MCF 10A (cell line): ENCODE measurements around the gene TRDMT1. TPM values are rescaled to one million over a fixed set of nuclear protein-coding genes. Genes with fewer than 3 reads are reported as not detected.
"Not testable (repeated sequence)": the region's sequence is repeated elsewhere in the genome, so short reads cannot be mapped to it uniquely, and the experiment has no call there.

Experiments used
- BruUV-seq: library from RNA; stranded (reverse); fragments of 400-500 nt; replicated peaks from 2 replicates; lab custom pipeline; 2021; lab: Mats Ljungman, UMichigan
- CTCF ChIA-PET: fragments of 300-600 bp; sonication (Branson Sonifier 250); formaldehyde crosslinking; extraction: SDS; loops from one replicate; lab custom pipeline; 2021; ENCODE audit warnings: antibody characterized with exemption, inconsistent platforms; lab: Yijun Ruan, JAX
- POLR2A ChIA-PET: fragments of 300-600, 350-650 bp; sonication (Branson Sonifier 250); formaldehyde crosslinking; extraction: SDS; loops from one replicate; lab custom pipeline; 2020; ENCODE audit warnings: antibody characterized with exemption, inconsistent platforms; lab: Yijun Ruan, JAX
- DNase-seq: peaks from one replicate; pipeline ENCODE4 v3.0.0-alpha.2; 2018; ENCODE audit not compliant: unreplicated experiment
- H3K27ac Mint-ChIP-seq: one replicate; pipeline ENCODE4 v1.8.0; 2022; ENCODE audit warnings: mild to moderate bottlenecking, low read depth, mixed read lengths; ENCODE audit not compliant: unreplicated experiment
- H3K27me3 Mint-ChIP-seq: one replicate; pipeline ENCODE4 v1.8.0; 2022; ENCODE audit warnings: mixed read lengths; ENCODE audit not compliant: insufficient read depth, unreplicated experiment
- H3K36me3 Mint-ChIP-seq: one replicate; pipeline ENCODE4 v1.8.0; 2022; ENCODE audit warnings: mild to moderate bottlenecking, moderate library complexity, mixed read lengths; ENCODE audit not compliant: insufficient read depth, unreplicated experiment
- H3K4me1 Mint-ChIP-seq: one replicate; pipeline ENCODE4 v1.8.0; 2022; ENCODE audit warnings: mixed read lengths; ENCODE audit not compliant: insufficient read depth, unreplicated experiment
- H3K4me3 Mint-ChIP-seq: one replicate; pipeline ENCODE4 v1.8.0; 2022; ENCODE audit warnings: mild to moderate bottlenecking, moderate library complexity, mixed read lengths; ENCODE audit not compliant: unreplicated experiment
- H3K9me3 Mint-ChIP-seq: one replicate; pipeline ENCODE4 v1.8.0; 2022; ENCODE audit warnings: mixed read lengths; ENCODE audit not compliant: unreplicated experiment
- intact Hi-C: fragments of 100-400 bp; cut with micrococcal nuclease; formaldehyde crosslinking; loops from 2 replicates; pipeline ENCODE4 v1.14.1; 2022
- total RNA-seq: library from RNA; stranded (reverse); gene quantifications from 2 replicates; pipeline ENCODE4 v1.2.3, GENCODE V29; 2022
- TF ChIP-seq, protein P1 (sequence below): fragments of 200-600 bp; IDR thresholded peaks from one replicate; pipeline ENCODE4 v1.8.0; 2022; ENCODE audit warnings: antibody characterized with exemption, mild to moderate bottlenecking; ENCODE audit not compliant: unreplicated experiment

Gene TRDMT1
- total RNA-seq, 1 experiment from 2014 or later, result 8.7 TPM

DNA sequence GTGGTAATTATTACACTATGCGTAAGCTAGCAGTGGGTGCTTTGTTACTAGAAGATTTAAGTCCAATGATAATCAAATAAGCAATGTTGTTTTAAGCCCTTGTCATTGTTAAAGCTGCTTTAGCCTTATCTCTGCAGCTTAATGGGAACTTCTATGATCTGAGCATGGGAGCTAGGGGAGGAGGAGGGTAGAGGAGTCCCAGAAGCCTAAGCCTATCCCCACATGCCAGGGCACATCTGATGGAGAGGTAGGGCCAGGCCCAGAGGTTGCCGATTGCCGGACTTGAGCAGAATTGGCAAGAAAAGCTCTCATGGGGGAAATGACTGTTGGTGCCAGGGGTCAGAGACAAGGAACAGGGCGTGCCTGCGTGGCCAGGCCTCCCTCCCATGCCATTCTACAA is 85.3 kb downstream of the TRDMT1 start:
- no peak overlapping the region for H3K4me3 Mint-ChIP-seq
- peaks cover 11% of the 10 kb centered on the region for H3K4me1 Mint-ChIP-seq
- H3K9me3 Mint-ChIP-seq, result no peaks in the 10 kb centered on the region
- no TSS peak for BruUV-seq
- no peaks in the 10 kb centered on the region for H3K27me3 Mint-ChIP-seq
- no peak for DNase-seq
- intact Hi-C loops, result no loop called here
- TF ChIP-seq, protein P1, sequence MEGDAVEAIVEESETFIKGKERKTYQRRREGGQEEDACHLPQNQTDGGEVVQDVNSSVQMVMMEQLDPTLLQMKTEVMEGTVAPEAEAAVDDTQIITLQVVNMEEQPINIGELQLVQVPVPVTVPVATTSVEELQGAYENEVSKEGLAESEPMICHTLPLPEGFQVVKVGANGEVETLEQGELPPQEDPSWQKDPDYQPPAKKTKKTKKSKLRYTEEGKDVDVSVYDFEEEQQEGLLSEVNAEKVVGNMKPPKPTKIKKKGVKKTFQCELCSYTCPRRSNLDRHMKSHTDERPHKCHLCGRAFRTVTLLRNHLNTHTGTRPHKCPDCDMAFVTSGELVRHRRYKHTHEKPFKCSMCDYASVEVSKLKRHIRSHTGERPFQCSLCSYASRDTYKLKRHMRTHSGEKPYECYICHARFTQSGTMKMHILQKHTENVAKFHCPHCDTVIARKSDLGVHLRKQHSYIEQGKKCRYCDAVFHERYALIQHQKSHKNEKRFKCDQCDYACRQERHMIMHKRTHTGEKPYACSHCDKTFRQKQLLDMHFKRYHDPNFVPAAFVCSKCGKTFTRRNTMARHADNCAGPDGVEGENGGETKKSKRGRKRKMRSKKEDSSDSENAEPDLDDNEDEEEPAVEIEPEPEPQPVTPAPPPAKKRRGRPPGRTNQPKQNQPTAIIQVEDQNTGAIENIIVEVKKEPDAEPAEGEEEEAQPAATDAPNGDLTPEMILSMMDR, result no peak
- POLR2A ChIA-PET, result no interaction called here
- CTCF ChIA-PET, result interaction anchor here (0.6 kb wide), 2 partner anchors 59 to 1553 kb away, joined by 3 read pairs; no protein-coding TSS in a partner anchor
- H3K36me3 Mint-ChIP-seq, result no peaks in the 10 kb centered on the region
- H3K27ac Mint-ChIP-seq, result no peak overlapping the region

DNA sequence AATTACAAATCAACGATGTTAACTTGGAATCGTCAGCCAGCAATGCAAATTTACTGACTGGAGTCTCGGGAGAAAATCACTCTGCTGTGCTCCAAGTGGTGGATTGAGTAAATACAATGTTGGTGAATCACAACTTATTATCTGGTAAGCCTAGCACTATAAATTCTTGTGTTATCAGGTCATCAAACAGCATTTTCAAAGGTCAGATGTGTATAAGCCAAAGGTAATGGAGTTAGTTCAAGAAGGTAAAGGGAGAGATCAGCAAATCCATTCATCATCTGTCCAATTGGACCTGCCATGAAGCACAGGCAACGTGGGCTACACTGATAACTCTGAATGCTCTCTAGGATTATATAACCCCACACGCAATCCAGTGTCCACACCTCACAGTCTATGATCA is 85.8 kb downstream of the TRDMT1 start:
- TF ChIP-seq, protein P1, result no peak
- intact Hi-C loops, result no loop called here
- no peaks in the 10 kb centered on the region for H3K27me3 Mint-ChIP-seq
- H3K36me3 Mint-ChIP-seq, result no peaks in the 10 kb centered on the region
- CTCF ChIA-PET, result no interaction called here
- BruUV-seq, result no TSS peak
- no peaks in the 10 kb centered on the region for H3K9me3 Mint-ChIP-seq
- H3K27ac Mint-ChIP-seq, result no peak overlapping the region
- POLR2A ChIA-PET, result no interaction called here
- no peak overlapping the region for H3K4me3 Mint-ChIP-seq
- peaks cover 11% of the 10 kb centered on the region for H3K4me1 Mint-ChIP-seq
- no peak for DNase-seq

- not testable (repeated sequence) for H3K36me3 Mint-ChIP-seq
Measured at GRCh38 chr10:17114878-17115444, 86.5 kb downstream of the TRDMT1 start.

GRCh38 chr10:17113889-17114540 is 87.5 kb downstream of the TRDMT1 start:
- H3K9me3 Mint-ChIP-seq, result no peaks in the 10 kb centered on the region

More at GRCh38 chr10:17114878-17115444, 86.5 kb downstream of the TRDMT1 start:
- H3K27ac Mint-ChIP-seq, H3K4me3 Mint-ChIP-seq, DNase-seq, POLR2A ChIA-PET, CTCF ChIA-PET, H3K9me3 Mint-ChIP-seq, BruUV-seq, H3K27me3 Mint-ChIP-seq, intact Hi-C loops: not testable (repeated sequence)
- peaks cover 11% of the 10 kb centered on the region for H3K4me1 Mint-ChIP-seq

More at GRCh38 chr10:17113889-17114540, 87.5 kb downstream of the TRDMT1 start:
- DNase-seq, result peak; percentile 68
- Mint-ChIP-seq H3K27me3 (no peaks in the 10 kb centered on the region), H3K4me3 (no peak overlapping the region), H3K27ac (no peak overlapping the region), H3K36me3 (no peaks in the 10 kb centered on the region), H3K4me1 (peaks cover 16% of the 10 kb centered on the region)
- TF ChIP-seq, protein P1, result no peak
- no TSS peak for BruUV-seq
- intact Hi-C loops, result no loop called here
- ChIA-PET POLR2A (interaction anchor here (0.7 to 1.2 kb wide), 2 partner anchors 91 kb away, joined by 3 to 4 read pairs; no protein-coding TSS in a partner anchor), CTCF (no interaction called here)
